HG03342 (cell line): Measurements from ENCODE around the gene PLEKHH3.

Source experiments
- ATAC-seq: cut with Tn5 transposase; IDR thresholded peaks from one replicate; pipeline ENCODE4 v1.9.1; 2021; ENCODE audit warnings: mild to moderate bottlenecking, moderate library complexity; ENCODE audit not compliant: unreplicated experiment

PLEKHH3 gene

GRCh38 chr17:42676424-42677011 lies at the start of gene PLEKHH3:
Gene PLEKHH3, minus strand, starts transcription at chr17:42676994. Its CDS starts 431 bp downstream, at chr17:42676563.
- ATAC-seq, result no peak

- ATAC-seq, result no peak
Measured at GRCh38 chr17:42725143-42725542, 48.3 kb upstream of the PLEKHH3 start.

GRCh38 chr17:42723636-42724035 lies 46.8 kb upstream of the PLEKHH3 start:
- ATAC-seq, result no peak

GRCh38 chr17:42720996-42721583 lies 44.3 kb upstream of the PLEKHH3 start:
- no peak for ATAC-seq

- no peak for ATAC-seq
Measured at GRCh38 chr17:42709561-42709960, 32.8 kb upstream of the PLEKHH3 start.

GRCh38 chr17:42708588-42708987 lies 31.8 kb upstream of the PLEKHH3 start:
- ATAC-seq, result no peak

GRCh38 chr17:42706732-42707131 lies 29.9 kb upstream of the PLEKHH3 start:
- ATAC-seq, result no peak

- peak; percentile 62 for ATAC-seq
Measured at GRCh38 chr17:42704837-42705494, 28.2 kb upstream of the PLEKHH3 start.

GRCh38 chr17:42704490-42704836 lies 27.7 kb upstream of the PLEKHH3 start:
- ATAC-seq, result peak; percentile 21

GRCh38 chr17:42702446-42702845 lies 25.7 kb upstream of the PLEKHH3 start:
- no peak for ATAC-seq

GRCh38 chr17:42700586-42701289 lies 23.9 kb upstream of the PLEKHH3 start:
- ATAC-seq, result no peak

- ATAC-seq, result no peak
Measured at GRCh38 chr17:42699415-42699740, 22.6 kb upstream of the PLEKHH3 start.

- no peak for ATAC-seq
Measured at GRCh38 chr17:42698736-42699414, 22.1 kb upstream of the PLEKHH3 start.

GRCh38 chr17:42697108-42697811 lies 20.5 kb upstream of the PLEKHH3 start:
- ATAC-seq, result no peak

GRCh38 chr17:42695500-42695899 lies 18.7 kb upstream of the PLEKHH3 start:
- ATAC-seq, result no peak

- no peak for ATAC-seq
Measured at GRCh38 chr17:42694524-42694923, 17.7 kb upstream of the PLEKHH3 start.

GRCh38 chr17:42692489-42692888 lies 15.7 kb upstream of the PLEKHH3 start:
- ATAC-seq, result no peak

- no peak for ATAC-seq
Measured at GRCh38 chr17:42691021-42691545, 14.3 kb upstream of the PLEKHH3 start.

GRCh38 chr17:42690596-42690995 lies 13.8 kb upstream of the PLEKHH3 start:
- no peak for ATAC-seq

- no peak for ATAC-seq
Measured at GRCh38 chr17:42687707-42688320, 11.0 kb upstream of the PLEKHH3 start.
